KOPT-K1 (cell line): Measurements from ENCODE around the gene SOX6.

Experiments
- H3K27ac ChIP-seq: fragments of 200-600 bp; sonication (generic); 2 replicates; pipeline ENCODE4 v1.5.1; 2016; ENCODE audit warnings: antibody characterized with exemption, mild to moderate bottlenecking, low read depth, low read length; ENCODE audit not compliant: poor library complexity, severe bottlenecking
- H3K36me3 ChIP-seq: fragments of 200-600 bp; sonication (generic); 2 replicates; pipeline ENCODE4 v1.5.1; 2017; ENCODE audit warnings: antibody characterized with exemption, mild to moderate bottlenecking, low read length, moderate library complexity; ENCODE audit not compliant: insufficient read depth
- H3K9me3 ChIP-seq: fragments of 200-600 bp; sonication (generic); 2 replicates; pipeline ENCODE4 v1.5.1; 2017; ENCODE audit warnings: antibody characterized with exemption, low read length, mild to moderate bottlenecking; ENCODE audit not compliant: insufficient read depth, poor library complexity, severe bottlenecking

SOX6 gene

DNA sequence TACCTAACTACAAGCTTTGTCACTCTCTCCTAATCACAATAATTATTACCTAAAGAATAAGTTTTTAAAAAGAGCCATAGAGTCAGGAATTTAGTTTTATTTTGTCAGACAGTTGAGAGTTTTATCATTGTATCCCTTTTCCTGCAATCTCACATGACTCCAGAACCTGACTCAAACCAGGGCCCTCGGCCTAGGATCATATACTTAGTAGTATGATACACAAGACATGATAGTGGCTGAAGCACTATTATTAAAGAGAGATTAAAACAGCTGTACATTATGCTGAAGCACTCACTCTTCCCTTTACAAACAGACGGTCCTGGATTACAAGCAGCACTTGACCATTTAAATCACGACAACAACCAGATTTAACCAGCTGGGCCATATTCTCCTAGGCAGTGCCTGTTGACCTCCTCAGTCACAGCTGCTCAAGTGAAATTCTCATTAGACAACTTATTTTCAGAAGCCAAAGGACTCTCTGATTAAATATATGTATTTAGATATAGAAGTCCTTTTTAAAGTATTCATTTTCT is 44.0 kb downstream of the SOX6 start:
- H3K27ac ChIP-seq, result no peak overlapping the region
- H3K9me3 ChIP-seq, result no peaks in the 10 kb centered on the region
- no peaks in the 10 kb centered on the region for H3K36me3 ChIP-seq

DNA sequence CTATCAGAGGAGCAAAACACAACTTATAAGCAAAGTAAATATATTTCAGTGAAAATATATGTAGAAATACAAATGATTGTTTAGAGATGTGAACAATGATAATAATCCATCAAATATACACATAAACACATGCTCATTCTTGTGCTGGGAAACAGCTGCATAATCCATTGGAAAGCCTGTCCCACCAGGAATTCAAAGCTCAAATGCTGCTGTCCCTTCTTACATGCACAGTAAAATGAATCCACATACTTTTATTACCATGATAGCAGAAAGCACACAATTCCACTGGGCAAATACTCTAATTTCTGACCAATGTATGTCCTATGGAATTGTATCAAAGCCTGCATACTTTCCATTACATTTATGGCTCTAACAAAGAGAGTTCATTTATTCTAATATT is 44.5 kb downstream of the SOX6 start:
- no peak overlapping the region for H3K27ac ChIP-seq
- H3K9me3 ChIP-seq, result no peaks in the 10 kb centered on the region
- no peaks in the 10 kb centered on the region for H3K36me3 ChIP-seq

DNA sequence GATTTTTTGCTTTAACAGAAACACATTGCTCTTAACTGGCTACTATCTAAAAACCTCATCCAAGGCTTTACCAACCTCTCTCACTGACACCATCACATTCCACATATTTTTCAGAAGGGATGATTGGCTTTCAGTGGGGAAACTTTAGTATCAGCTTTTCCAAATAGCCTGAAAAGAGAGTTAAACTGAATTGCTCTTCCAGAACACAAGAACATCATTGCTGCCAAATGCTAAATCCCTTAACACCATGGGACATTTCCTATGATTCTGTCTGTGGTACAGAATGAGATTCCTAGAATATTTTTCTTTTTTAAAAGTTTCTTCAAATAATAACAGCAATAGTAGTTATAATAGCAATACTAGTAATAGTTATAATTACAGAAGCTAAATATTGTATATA is 45.4 kb downstream of the SOX6 start:
- no peak overlapping the region for H3K27ac ChIP-seq
- no peaks in the 10 kb centered on the region for H3K9me3 ChIP-seq
- H3K36me3 ChIP-seq, result no peaks in the 10 kb centered on the region

DNA sequence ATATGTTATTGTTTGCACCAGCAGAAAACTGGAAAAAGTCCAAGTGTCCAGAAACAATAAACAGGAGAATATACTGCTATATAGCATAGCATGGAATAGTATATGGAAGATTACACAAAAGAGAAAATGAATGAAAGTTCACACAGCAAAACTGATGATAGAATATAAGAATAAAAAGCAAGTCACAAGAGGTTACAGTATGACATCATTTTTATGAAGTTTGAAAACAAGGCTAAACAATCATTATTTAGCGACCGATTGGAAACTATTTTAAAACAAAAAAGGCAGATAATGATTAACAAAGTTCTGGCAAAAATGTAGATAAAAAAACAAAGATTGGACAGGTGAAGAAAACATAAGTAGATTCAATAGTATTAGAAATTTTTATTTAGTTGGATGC is 47.1 kb downstream of the SOX6 start:
- Histone ChIP-seq H3K27ac (no peak overlapping the region), H3K36me3 (no peaks in the 10 kb centered on the region), H3K9me3 (no peaks in the 10 kb centered on the region)

DNA sequence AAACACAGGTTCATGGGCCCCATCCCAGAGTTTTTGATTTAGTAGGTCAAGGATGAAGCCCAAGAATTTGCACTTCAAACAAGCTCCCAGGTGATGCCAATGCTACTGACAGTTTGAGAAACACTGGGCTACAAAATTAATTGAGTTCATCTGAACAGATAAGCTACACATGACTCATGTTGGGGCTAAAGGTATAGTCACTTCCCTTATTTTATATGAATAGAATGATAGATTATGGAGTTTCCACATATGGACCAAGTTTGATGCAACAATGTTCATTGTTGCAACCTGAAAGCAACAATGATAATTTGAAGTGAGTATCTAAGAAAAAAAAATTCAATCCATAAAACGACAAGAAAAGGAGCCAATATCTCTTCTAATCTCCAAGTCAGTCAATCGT is 54.9 kb downstream of the SOX6 start:
- no peaks in the 10 kb centered on the region for H3K36me3 ChIP-seq
- H3K27ac ChIP-seq, result no peak overlapping the region
- no peaks in the 10 kb centered on the region for H3K9me3 ChIP-seq

DNA sequence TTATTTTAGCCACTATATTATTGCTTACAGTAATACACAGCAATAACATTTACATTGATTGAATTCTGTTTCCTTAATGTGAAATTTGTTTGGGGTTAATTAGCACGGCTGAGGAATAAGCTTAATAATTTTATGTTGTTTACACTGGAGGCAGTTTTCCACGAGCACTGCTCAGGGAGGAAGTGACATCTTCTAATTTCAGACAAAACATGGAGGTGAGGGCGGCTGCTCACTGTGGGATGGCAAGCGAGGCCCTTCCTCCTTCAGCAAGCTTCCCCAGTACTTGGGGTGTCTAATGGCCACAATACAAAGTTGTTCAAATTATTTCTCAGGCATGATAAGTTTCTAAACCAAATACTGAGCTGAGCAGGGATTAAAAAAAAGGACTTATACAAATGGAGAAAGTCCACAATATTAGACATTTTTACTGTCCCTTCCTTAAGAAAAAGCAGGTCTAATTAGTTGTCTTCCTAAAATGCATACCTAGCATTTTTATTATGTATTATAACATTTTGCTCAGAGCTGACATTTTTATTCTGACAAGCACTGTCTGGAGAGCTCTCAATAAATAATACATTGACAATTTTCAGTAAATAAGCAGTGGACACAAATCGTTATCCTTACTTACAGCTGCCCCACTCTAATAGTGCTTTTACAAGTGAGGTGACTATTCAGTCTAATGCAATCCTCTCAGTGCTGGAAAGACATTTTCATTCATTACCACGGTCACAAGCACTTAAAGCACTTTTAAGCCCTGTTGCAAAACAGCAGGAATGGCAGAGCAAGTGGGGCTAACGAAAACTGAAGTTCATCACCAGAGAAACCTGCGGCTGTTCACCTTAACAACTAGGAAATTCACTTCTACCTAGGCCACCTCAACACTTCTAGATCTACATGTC is 56.2 kb downstream of the SOX6 start:
- Histone ChIP-seq H3K27ac (no peak overlapping the region), H3K9me3 (no peaks in the 10 kb centered on the region), H3K36me3 (no peaks in the 10 kb centered on the region)

DNA sequence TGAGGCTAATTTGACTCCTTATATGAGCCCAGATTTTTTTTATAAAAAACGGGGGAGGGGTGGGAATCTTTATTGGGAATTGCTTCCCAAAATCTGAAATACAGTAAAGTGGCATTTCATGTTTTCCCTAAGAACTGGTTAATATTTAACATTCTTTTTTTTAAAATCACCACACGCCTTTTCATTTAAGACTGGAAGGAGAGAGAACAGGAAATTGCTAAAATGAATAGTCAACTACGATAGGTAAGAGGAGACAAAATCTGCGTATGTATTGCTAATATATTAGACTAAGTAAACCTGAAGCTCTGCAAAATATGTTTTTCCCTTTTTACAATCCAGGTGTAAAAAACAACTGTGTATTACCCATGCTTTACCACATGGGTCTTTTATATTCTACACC is 57.0 kb downstream of the SOX6 start:
- Histone ChIP-seq H3K27ac (no peak overlapping the region), H3K9me3 (no peaks in the 10 kb centered on the region), H3K36me3 (no peaks in the 10 kb centered on the region)

DNA sequence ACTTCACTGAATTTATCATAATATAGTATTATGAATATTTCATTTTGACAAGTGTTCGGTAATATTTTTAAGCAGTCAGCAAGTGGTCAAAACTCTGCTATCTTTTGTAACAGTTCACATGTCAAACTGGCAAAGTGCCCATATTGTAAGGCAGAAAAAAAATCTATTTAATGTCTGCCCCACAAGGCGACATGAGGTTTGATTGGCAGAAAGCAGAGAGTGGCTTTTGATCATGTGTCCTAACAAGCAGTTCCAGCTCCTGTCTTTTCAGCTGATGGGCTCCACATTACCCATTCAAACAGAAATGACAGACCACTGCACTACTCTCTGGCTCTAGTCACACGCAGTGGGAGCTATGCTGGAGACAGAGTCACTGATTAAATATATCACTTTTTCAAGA is 59.0 kb downstream of the SOX6 start:
- no peaks in the 10 kb centered on the region for H3K36me3 ChIP-seq
- no peaks in the 10 kb centered on the region for H3K9me3 ChIP-seq
- H3K27ac ChIP-seq, result no peak overlapping the region

DNA sequence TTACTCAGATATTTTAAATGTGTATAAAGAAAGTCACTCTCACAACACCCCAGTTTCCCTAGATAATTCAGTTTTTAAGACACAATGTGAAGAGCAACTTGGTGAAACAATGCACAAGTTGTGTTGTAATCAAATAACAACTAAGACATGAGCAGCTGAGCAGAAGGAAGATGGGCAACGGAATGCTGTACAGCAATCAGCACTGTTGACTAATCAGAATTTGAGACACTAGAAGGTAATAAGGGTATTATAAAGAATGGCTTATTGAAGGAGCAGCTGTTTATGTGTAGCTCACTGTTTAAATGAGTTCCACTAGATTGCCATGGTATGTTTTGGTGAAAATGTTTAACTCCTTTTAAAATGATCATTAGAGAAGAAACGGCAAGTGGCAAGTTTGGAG is 60.1 kb downstream of the SOX6 start:
- Histone ChIP-seq H3K9me3 (no peaks in the 10 kb centered on the region), H3K27ac (no peak overlapping the region)

DNA sequence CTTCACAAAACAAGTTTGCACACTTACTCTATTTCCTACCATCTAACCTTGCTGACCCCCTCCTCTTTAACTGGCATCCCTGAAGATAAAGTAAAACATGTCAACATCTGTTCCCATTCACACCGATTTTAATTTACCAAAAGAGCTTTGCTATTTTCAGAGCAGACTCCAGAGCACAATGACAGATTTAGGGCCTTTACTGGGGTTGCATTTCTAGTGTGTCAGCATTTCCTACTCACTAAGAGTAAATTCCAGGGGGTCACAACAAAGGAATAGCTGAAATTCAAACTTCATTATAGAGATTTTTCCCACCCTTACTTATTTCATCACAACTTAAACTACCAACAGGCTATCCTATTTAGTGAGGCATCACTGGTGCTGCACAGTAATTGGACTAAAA is 60.8 kb downstream of the SOX6 start:
- no peaks in the 10 kb centered on the region for H3K9me3 ChIP-seq
- H3K27ac ChIP-seq, result no peak overlapping the region
- no peaks in the 10 kb centered on the region for H3K36me3 ChIP-seq

More for the DNA sequence above, 60.1 kb downstream of the SOX6 start:
- no peaks in the 10 kb centered on the region for H3K36me3 ChIP-seq

DNA sequence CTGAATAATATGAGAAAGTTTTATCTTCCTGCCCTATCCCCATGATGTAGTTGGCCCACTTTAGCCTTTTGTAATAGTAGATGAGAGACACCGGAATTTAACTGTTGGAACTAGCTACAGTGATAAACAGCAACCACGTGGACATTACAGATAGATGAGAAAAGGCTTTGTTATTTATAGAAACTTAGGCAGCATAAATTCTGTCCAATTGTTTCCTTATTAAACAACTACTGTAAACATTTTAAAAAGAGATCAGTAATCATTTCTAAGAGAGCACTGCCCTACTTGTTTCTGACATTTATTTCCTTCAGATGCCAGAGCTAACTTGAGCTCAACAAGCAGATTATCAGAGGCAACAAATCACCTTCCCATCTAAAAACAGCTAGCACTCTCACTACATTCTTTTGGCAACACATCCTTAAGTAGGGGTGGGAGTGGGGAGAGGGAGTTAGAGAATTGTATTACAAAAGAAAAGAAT is 63.1 kb downstream of the SOX6 start:
- Histone ChIP-seq H3K36me3 (no peaks in the 10 kb centered on the region), H3K9me3 (no peaks in the 10 kb centered on the region), H3K27ac (no peak overlapping the region)

DNA sequence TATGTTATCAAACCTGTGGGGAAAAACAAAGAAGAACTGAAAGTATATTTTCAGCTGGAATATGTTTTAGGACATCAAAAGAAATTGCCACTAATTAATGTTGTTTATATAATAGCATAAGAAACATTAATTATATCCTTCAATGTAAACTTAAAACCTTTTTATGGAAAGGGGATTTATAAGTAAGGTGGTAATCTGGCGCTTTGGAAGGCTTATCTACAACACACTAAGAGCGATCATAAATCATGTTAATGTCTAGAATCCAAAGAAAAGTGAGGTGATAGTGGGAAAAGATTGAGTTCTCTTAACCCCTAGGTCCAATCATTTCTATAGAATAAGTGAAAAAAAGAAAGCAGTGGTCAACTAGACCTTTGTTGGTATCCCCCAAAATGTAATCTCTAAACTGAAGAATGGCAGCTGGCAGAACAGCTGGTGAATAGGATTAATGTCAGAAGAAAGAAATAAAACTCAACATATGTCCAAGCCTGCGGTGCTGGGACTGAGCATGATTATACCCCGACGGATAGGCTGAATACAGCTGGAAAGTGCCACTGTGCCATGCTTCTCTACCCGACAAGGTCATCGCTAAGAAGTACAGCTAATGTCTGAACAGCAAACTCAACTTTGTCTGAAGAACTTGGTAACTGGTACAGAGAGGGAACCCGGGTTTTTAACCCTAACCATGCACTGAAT is 64.0 kb downstream of the SOX6 start:
- no peak overlapping the region for H3K27ac ChIP-seq
- no peaks in the 10 kb centered on the region for H3K36me3 ChIP-seq
- H3K9me3 ChIP-seq, result no peaks in the 10 kb centered on the region

DNA sequence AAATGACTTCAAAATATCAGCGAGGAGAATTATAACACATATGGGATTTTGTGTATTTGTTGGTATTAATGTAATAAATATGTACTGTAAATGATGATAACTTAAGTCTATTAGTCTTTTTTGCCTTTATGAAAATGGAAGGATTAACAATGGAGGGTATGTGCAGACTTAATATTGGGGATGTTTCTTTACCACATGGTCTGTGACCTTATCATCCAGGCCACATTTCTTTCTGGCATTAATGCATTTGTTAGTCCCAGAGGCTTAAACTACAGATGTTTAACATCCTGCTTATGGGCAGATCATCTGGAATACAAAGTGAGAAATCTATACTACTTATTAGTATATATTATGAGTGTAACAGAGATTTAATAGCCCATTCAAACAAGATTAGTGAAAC is 64.6 kb downstream of the SOX6 start:
- H3K9me3 ChIP-seq, result no peaks in the 10 kb centered on the region
- H3K36me3 ChIP-seq, result no peaks in the 10 kb centered on the region
- H3K27ac ChIP-seq, result no peak overlapping the region

DNA sequence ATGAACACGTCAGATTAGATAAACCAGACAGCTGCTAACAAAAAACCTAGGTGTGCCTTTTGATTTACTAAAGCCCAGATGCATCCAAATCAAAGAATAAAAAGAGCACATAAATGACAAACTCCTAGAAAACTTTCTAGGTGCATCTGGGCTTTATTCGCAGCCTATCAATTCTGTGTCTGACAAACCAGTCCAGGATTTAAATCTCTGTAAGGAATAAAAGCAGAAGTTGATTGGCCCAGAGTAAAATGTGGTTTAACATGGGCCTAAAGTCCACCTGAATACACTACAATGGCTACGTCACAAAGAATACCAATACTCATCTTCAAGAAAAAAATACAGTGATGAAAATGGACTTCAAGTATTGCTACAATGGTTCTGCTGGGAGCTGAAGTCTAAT is 66.8 kb downstream of the SOX6 start:
- H3K9me3 ChIP-seq, result no peaks in the 10 kb centered on the region
- no peaks in the 10 kb centered on the region for H3K36me3 ChIP-seq

DNA sequence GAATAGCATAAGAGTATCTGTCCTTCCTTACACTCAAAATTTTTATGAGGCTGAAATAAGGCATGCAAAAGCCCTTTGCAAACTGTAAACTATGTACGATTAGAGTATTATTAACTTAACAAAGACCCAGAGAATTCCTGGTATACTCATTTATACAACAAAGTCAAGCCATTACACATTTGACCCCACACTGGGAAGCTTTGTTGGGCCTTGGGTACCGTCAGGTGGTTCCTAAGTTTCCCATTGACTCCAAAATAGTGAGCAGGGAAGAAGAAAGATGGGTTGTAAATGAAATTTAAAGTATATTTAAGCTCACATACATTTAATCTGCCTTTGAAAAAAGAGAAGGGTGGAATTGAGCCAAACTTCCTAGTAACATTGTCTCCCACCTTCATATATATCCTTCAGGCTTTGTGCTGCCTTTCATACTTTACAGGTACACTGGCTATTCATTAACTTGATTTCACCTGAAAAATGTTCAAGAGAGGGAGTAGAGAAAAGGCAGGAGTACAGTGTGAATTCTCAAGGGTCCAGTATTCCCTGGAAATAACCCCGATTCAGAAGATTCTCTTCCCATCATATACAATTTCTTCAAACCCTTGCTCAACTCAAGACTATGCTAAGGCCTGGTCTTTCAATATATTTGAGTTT is 68.6 kb downstream of the SOX6 start:
- H3K27ac ChIP-seq, result no peak overlapping the region
- H3K9me3 ChIP-seq, result no peaks in the 10 kb centered on the region
- no peaks in the 10 kb centered on the region for H3K36me3 ChIP-seq

More for the DNA sequence above, 66.8 kb downstream of the SOX6 start:
- no peak overlapping the region for H3K27ac ChIP-seq
